BLaER1 treated with 17β-estradiol and CSF1 and Interleukin-3, amounts not matched to agents 10 nM and 100 nM (cell line): Measurements from ENCODE around the gene PTPRD.
"Not testable (repeated sequence)": the region's sequence is repeated elsewhere in the genome, so short reads cannot be mapped to it uniquely, and the experiment has no call there.

ENCODE experiments used
- H3K27ac ChIP-seq, 11 experiments: shearing (Covaris generic); formaldehyde crosslinking; 2 replicates each; pipeline ENCODE4 v1.8.1; 2022
- H3K27me3 ChIP-seq, 11 experiments: shearing (Covaris generic); formaldehyde crosslinking; 2 replicates each; pipeline ENCODE4 v1.8.1; 2022
- H3K36me3 ChIP-seq, 11 experiments: shearing (Covaris generic); formaldehyde crosslinking; 2 replicates each; pipeline ENCODE4 v1.8.1; 2022
- H3K4me1 ChIP-seq, 10 experiments: shearing (Covaris generic); formaldehyde crosslinking; 2 replicates each; pipeline ENCODE4 v1.8.1; 2022
- H3K4me2 ChIP-seq, 11 experiments: shearing (Covaris generic); formaldehyde crosslinking; 2 replicates each; pipeline ENCODE4 v1.8.1; 2022
- H3K4me3 ChIP-seq, 10 experiments: shearing (Covaris generic); formaldehyde crosslinking; 2 replicates each; pipeline ENCODE4 v1.8.1; 2022
- H3K9ac ChIP-seq, 11 experiments: shearing (Covaris generic); formaldehyde crosslinking; 2 replicates each; pipeline ENCODE4 v1.8.1; 2022
- H3K9me3 ChIP-seq, 11 experiments: shearing (Covaris generic); formaldehyde crosslinking; replicated peaks in 1 of 11; 2 replicates each; pipeline ENCODE4 v1.8.1; 2022
- H4K20me1 ChIP-seq, 11 experiments: shearing (Covaris generic); formaldehyde crosslinking; 2 replicates each; pipeline ENCODE4 v1.8.1; 2022
- Cebpa-rat ChIP-seq, 11 experiments: shearing (Covaris generic); IDR thresholded peaks; 2 replicates each; pipeline ENCODE4 v1.8.1; 2022

PTPRD gene

DNA sequence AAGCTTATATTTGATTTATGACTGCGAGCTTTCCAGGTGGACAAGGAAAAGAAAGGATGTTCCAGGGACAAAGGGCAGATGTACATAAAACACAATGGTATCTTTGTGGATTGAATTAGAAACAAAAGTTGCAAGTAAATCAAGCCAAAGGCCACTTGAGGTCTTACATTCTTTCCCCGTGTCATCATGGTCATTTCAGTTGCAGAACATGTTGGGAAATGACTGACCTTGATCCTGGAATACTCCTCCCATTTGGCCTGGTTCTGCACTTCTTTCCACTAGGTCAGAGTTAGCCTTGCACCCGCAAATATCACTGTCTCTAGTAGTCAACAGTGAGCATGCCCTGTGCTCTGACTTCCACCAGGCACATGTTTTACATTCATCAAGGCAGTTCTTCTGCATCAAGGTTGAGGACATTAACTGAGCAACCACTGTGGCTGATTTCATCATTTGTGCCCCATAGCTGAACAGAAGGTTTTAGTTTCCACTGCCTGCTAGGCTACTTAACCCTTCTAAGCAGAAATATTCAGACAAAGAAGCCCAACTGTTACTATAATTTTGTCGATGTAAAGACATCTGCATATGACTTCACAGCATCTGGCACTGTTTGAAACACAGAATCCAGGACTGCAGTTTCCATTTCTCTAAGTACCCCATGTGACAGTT is 1651.5 kb downstream of the PTPRD start:
- TF ChIP-seq Cebpa-rat (IDR thresholded peaks at IDR 0.05), result no peak
- Histone ChIP-seq H3K4me1 (no peaks in the 10 kb centered on the region), H3K27ac (no peak overlapping the region), H3K9me3 (no peaks in the 10 kb centered on the region), H3K4me2 (no peak overlapping the region), H3K36me3 (no peaks in the 10 kb centered on the region), H4K20me1 (no peaks in the 10 kb centered on the region), H3K9ac (no peak overlapping the region), H3K4me3 (no peak overlapping the region), H3K27me3 (no peaks in the 10 kb centered on the region)

- Histone ChIP-seq H3K4me3 (no peak overlapping the region), H3K4me1 (no peaks in the 10 kb centered on the region), H3K36me3 (no peaks in the 10 kb centered on the region), H4K20me1 (no peaks in the 10 kb centered on the region), H3K9me3 (no peaks in the 10 kb centered on the region), H3K27me3 (no peaks in the 10 kb centered on the region), H3K9ac (no peak overlapping the region), H3K4me2 (no peak overlapping the region), H3K27ac (no peak overlapping the region)
- TF ChIP-seq Cebpa-rat (IDR thresholded peaks at IDR 0.05), result no peak
These were observed 1652.5 kb downstream of the PTPRD start for GRCh38 chr9:8960254-8960653.

DNA sequence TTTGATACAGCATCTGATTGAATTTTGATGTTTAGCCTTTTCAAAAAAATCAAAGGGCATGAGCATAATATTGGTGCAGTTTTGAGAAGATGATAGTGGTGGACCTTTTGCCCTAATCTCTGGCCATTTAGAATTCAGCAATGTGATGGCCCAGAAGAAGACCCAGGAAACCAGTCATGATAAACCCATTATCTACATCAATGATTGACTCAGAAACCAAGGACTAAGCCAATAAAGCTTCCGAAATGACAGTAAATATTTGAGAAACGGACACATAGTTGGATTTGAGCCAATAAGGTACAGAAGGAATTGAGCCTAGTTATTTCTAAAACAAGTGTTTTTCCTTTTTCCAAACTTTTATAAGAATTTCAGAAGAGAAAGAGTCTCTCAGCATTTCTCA is 1654.4 kb downstream of the PTPRD start:
- Histone ChIP-seq H3K9ac (no peak overlapping the region), H3K4me1 (peaks cover 0 to 5% (median 0%) of the 10 kb centered on the region in 10 experiments; a peak in 2 of 20 replicates), H3K9me3 (no peaks in the 10 kb centered on the region), H4K20me1 (no peaks in the 10 kb centered on the region), H3K27me3 (no peaks in the 10 kb centered on the region), H3K27ac (no peak overlapping the region), H3K36me3 (no peaks in the 10 kb centered on the region), H3K4me2 (no peak overlapping the region), H3K4me3 (no peak overlapping the region)
- TF ChIP-seq Cebpa-rat (IDR thresholded peaks at IDR 0.05), result no peak

- H3K9me3 ChIP-seq, result no peaks in the 10 kb centered on the region
- H3K27ac ChIP-seq, result no peak overlapping the region
- no peak overlapping the region for H3K9ac ChIP-seq
- H3K27me3 ChIP-seq, result no peaks in the 10 kb centered on the region
- no peak for TF ChIP-seq Cebpa-rat (IDR thresholded peaks at IDR 0.05)
- peaks cover 0 to 9% (median 0%) of the 10 kb centered on the region in 10 experiments; a peak in 2 of 20 replicates for H3K4me1 ChIP-seq
- H3K4me2 ChIP-seq, result no peak overlapping the region
- H3K36me3 ChIP-seq, result no peaks in the 10 kb centered on the region
- H4K20me1 ChIP-seq, result no peaks in the 10 kb centered on the region
- no peak overlapping the region for H3K4me3 ChIP-seq
These were observed 1657.5 kb downstream of the PTPRD start for GRCh38 chr9:8955315-8955714.

DNA sequence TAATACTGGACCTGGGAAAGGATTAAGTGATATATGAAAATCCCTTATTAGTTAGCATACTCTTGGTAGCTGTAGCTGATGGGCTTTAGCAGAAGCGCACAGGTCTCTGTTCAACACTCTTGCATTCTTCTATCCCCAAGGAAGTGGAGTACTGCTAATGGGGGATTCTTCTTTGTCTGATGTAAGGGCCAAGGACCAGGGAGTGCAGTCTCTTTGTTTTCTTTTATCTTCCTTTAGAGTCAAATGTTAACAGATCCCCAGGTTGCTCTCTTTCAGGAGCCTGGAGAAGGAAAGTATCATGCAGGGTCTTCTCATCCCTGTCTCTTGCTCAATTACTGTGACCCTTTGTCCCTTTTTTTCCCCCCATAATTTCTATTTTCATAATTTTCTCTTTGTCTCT is 1666.3 kb downstream of the PTPRD start:
- Histone ChIP-seq H3K27ac (no peak overlapping the region), H3K36me3 (no peaks in the 10 kb centered on the region), H3K27me3 (no peaks in the 10 kb centered on the region), H3K4me1 (no peaks in the 10 kb centered on the region), H3K4me2 (no peak overlapping the region), H3K4me3 (no peak overlapping the region), H4K20me1 (no peaks in the 10 kb centered on the region), H3K9me3 (no peaks in the 10 kb centered on the region), H3K9ac (no peak overlapping the region)
- TF ChIP-seq Cebpa-rat (IDR thresholded peaks at IDR 0.05), result no peak

GRCh38 chr9:8943392-8943791 is 1669.4 kb downstream of the PTPRD start:
- Histone ChIP-seq H3K9ac (no peak overlapping the region), H3K9me3 (no peaks in the 10 kb centered on the region), H3K4me2 (no peak overlapping the region), H3K36me3 (no peaks in the 10 kb centered on the region), H3K4me1 (no peaks in the 10 kb centered on the region), H3K27me3 (no peaks in the 10 kb centered on the region), H3K27ac (no peak overlapping the region), H3K4me3 (no peak overlapping the region), H4K20me1 (no peaks in the 10 kb centered on the region)
- no peak for TF ChIP-seq Cebpa-rat (IDR thresholded peaks at IDR 0.05)

GRCh38 chr9:8940650-8941049 is 1672.2 kb downstream of the PTPRD start:
- no peak for TF ChIP-seq Cebpa-rat (IDR thresholded peaks at IDR 0.05)
- Histone ChIP-seq H3K4me2 (no peak overlapping the region), H4K20me1 (no peaks in the 10 kb centered on the region), H3K27ac (no peak overlapping the region), H3K9ac (no peak overlapping the region), H3K4me3 (no peak overlapping the region), H3K36me3 (no peaks in the 10 kb centered on the region), H3K27me3 (no peaks in the 10 kb centered on the region), H3K4me1 (no peaks in the 10 kb centered on the region), H3K9me3 (no peaks in the 10 kb centered on the region)

DNA sequence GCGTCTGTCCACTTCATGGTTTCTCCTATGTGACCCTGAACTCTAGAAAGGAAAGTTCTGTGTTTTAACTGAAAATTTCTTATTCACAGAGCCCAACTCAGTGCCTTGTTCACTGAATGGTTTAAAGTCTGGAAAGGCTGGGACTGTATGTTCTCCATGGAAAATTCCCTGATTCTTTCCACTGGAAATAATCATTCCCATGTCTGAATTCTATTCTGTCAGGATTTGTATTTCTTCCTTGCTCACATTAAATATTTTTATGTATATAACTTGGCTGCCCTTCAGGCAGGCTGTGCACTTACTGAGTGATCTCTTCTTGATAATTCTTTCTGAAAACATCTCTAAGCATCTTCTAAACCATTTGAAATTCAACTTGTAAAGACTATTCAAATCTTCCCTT is 1686.3 kb downstream of the PTPRD start:
- Histone ChIP-seq H3K4me3 (no peak overlapping the region), H3K27me3 (no peaks in the 10 kb centered on the region), H4K20me1 (no peaks in the 10 kb centered on the region), H3K4me1 (no peaks in the 10 kb centered on the region), H3K4me2 (no peak overlapping the region), H3K9me3 (no peaks in the 10 kb centered on the region), H3K27ac (no peak overlapping the region), H3K9ac (no peak overlapping the region), H3K36me3 (no peaks in the 10 kb centered on the region)
- no peak for TF ChIP-seq Cebpa-rat (IDR thresholded peaks at IDR 0.05)

DNA sequence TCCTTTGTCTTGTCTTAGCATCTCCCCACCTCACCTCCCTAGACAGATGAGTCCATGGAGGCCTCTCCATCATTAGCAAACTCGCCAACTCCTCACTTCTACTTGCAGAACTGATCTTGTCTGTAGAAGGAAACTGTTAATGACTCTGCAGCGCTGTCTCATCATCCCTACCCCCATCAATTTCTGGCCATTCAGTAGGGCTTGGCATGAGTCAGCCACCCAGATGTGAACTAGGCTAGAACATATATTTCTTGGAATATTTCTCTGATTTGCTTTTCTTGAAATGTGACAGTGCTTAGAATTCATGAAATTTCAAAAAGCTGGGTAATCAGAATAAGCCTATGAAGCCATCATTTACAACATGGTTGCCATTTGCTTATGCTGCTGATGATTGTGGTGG is 1688.2 kb downstream of the PTPRD start:
- Histone ChIP-seq H3K27me3 (no peaks in the 10 kb centered on the region), H3K4me2 (no peak overlapping the region), H3K27ac (no peak overlapping the region), H3K9me3 (no peaks in the 10 kb centered on the region), H3K4me3 (no peak overlapping the region), H3K36me3 (no peaks in the 10 kb centered on the region), H3K4me1 (no peaks in the 10 kb centered on the region), H4K20me1 (no peaks in the 10 kb centered on the region), H3K9ac (no peak overlapping the region)
- TF ChIP-seq Cebpa-rat (IDR thresholded peaks at IDR 0.05), result no peak

DNA sequence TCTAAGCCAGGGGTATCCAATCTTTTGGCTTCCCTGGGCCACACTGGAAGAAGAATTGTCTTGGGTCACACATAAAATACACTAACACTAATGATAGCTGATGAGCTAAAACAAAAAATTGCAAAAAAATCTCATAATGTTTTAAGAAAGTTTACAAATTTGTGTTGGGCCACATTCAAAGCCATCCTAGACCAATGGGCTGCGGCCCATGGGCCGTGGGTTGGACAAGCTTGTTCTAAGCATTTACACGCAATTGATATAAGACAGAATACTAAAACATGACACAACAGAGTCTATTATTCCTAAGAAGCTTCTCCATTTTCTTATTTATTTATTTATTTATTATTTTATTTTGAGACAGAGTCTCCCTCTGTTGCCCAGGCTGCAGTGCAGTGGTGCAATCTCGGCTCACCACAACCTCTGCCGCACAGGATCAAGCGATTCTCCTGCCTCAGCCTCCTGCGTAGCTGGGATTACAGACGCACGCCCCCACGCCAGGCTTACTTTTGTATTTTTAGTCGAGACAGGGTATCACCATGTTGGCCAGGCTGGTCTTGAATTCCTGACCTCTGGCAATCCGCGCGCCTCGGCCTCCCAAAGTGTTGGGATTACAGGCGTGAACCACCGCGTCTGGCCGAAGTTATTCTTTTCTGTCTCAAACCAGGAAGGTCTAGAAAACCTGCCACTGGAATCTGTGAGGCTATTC is 1692.2 kb downstream of the PTPRD start:
- not testable (repeated sequence) for H3K9ac ChIP-seq, H3K9me3 ChIP-seq, H3K36me3 ChIP-seq, H3K27me3 ChIP-seq, H3K4me1 ChIP-seq, H3K27ac ChIP-seq, H3K4me3 ChIP-seq, H3K4me2 ChIP-seq, H4K20me1 ChIP-seq
